Daoy (cell line): ENCODE results near the gene GPRC5C. TPM values are rescaled to one million over a fixed set of nuclear protein-coding genes. Genes with fewer than 3 reads are reported as not detected.
"Not testable (repeated sequence)": the region's sequence is repeated elsewhere in the genome, so short reads cannot be mapped to it uniquely, and the experiment has no call there.

Source experiments
- DNase-seq: peaks from one replicate; pipeline ENCODE4 v3.0.0-alpha.2; 2015; ENCODE audit warnings: low read depth
- total RNA-seq: library from RNA; depleted of rRNA; stranded (reverse); fragments of >200 nt; shearing (Covaris generic); gene quantifications from 2 replicates; pipeline ENCODE4 v1.2.3, GENCODE V29; 2014; rRNA removed

Gene GPRC5C
- total RNA-seq, 1 experiment from 2014 or later: 39.3 TPM

DNA sequence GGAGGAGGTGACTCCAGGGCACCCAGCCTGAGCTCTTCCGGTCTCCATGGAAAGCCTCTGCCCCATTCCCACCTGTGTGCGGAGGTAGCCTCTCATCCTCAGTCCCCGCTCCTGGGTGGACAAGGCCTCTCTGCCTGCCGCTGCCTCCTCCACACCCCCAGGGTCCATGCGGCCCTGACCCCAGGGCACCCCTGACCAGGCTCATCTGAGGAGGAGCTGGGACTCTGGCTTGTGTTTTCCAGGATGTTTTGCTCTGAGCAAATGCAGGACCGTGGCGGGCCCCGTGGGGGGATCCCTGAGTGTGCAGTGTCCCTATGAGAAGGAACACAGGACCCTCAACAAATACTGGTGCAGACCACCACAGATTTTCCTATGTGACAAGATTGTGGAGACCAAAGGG lies 41.4 kb downstream of the GPRC5C start:
- DNase-seq: no peak

DNA sequence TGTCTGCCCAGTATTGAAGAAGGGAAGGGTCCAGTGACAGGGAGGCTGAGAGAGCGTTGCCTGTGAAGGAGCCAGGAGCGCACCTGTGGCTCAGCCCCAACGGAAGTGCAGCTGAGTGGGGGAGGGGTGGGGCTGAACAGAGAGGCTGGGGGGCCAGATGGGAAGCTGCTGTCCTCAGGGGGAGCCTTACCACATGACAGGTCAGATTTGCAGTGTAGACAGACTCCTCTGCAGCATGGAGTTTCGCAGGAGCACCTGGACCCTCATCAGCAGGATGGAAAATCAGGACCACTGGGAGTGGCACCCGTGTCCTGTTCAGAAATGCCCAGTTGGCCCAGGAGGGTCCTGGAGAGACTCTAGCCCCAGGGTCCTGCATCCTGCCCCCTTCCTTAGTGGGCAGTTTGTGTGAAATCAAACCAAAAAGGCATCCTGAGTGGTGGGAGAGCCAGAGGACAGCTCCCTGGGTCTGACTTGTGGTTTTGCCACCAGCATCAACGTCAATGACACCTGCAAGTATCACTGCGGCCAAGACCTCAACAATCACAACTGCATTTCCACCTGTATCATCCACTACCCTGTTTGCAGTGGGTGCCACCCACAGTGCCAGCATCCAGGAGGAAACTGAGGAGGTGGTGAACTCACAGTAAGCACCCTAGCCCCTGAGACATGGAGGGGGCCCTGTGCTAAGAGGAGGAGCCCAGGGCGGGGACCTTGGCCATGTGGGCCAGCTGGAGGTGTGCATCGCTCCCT lies 42.3 kb downstream of the GPRC5C start:
- DNase-seq: no peak

DNA sequence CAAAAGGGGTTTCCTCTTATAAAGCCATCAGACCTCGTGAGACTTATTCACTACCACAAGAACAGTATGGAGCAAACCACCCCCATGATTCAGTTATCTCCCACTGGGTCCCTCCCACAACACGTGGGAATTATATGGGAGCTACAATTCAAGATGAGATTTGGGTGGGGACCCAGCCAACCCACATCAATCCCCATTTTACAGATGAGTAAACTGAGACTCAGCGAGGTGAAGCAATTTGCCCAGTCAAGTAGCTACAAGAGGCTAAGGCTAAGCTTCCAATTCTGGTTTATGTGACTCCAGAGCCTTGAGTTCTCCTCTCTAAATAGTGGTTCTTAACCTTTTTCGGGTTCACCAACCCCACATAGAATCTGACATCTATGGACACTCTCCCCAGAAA lies 43.3 kb downstream of the GPRC5C start:
- no peak for DNase-seq

DNA sequence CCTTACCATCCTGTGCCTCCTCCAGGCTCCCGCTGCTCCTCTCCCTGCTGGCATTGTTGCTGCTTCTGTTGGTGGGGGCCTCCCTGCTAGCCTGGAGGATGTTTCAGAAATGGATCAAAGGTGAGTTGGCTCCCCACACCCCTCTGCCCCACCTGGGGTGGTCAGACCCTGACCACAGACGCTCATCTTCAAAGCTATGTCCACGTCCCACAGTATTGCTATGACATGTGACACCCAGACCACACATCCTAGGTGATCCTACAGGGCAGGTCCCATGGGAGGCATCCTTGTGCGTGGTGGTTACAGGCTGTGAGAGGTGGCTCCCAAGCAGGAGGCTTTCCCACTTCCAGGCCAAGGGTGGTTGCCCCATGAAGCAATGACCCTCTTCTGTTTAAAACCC lies 45.5 kb downstream of the GPRC5C start:
- DNase-seq: no peak

DNA sequence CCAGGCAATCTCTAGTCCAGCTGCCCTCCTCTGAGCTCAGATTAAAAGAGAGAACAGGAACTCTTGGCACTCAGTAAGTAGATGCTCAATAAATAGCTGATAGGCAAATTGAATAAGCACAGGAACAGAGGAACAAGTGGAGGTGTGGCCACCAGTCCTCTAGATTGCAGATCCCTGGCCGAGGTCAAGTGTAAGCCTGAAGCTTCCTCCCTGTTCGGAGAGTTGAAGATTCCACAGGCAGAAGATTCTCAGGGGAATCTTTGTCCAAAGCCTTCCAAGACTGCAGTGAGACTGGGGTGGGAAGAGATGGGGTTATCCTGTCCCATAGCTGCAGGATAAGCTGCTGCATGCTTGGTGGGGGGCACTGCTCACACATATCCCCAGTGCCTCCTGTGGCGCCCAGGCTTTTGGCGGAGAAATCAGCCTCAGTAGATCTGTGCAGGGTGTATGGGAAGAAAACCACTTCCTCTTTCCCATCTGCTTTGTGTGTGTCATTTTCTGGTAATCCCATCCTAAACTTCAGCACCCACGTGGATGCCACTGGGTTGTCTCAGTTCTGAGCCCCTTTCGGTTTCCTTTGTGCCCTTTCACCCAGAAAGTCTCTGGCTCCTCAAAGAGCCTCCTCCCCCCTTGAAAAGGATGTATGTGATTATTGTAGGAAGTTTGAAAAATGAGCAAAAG lies 46.7 kb downstream of the GPRC5C start:
- peak; percentile 43 for DNase-seq

DNA sequence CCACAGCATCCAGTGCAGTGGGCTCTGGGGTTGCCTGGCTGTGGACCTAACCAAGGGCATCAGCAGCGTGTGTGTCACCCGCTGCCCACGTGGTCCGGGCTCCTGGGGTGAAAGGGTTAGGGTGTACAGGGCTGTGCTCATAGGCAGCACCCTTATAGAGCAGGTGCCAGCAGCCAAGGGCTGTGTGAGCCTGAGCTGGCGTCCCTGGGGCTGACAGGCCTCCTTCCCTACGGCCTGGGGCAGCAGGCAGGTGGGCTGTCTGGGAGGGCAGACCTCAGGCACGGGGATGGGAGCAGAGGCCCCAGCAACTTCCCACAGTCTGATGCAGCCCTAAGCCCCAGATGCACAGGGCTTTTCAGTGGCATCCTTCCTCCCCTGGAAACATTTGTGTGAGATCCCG lies 48.4 kb downstream of the GPRC5C start:
- no peak for DNase-seq

DNA sequence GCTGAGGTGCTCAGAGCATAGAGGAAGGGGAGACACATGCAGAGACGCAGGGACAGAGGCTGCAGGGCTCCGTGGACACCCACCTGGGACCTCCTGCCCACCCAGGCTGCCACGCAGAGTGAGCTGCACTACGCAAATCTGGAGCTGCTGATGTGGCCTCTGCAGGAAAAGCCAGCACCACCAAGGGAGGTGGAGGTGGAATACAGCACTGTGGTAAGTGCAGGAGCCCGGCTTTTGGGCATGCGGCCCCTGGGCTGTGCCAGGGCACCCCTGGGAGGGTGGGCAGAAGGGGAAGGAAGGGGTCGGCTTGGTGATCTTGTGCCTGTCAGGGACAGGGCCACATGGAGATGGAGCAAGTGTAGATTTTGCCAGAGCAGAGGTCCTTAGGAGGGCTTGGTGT lies 49.7 kb downstream of the GPRC5C start:
- no peak for DNase-seq

DNA sequence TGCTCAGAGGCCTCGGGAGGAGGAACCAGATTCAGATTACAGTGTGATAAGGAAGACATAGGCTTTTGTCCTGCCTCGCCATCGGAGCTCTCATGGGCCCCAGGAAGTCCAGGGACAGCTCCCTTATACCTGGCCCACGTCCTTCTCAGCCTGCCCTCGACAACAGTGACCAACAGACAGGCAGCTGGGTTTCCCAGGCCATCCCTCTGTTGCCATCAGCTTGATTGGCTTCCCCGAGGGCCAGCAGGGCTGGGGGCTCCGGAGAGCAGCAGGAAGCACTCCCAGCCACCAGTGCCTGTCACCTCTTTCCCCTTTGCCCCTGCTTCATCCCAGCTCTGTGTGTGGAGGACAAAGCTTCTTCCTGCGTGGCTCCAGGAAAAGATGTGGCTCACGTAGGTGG lies 52.2 kb downstream of the GPRC5C start:
- no peak for DNase-seq

DNA sequence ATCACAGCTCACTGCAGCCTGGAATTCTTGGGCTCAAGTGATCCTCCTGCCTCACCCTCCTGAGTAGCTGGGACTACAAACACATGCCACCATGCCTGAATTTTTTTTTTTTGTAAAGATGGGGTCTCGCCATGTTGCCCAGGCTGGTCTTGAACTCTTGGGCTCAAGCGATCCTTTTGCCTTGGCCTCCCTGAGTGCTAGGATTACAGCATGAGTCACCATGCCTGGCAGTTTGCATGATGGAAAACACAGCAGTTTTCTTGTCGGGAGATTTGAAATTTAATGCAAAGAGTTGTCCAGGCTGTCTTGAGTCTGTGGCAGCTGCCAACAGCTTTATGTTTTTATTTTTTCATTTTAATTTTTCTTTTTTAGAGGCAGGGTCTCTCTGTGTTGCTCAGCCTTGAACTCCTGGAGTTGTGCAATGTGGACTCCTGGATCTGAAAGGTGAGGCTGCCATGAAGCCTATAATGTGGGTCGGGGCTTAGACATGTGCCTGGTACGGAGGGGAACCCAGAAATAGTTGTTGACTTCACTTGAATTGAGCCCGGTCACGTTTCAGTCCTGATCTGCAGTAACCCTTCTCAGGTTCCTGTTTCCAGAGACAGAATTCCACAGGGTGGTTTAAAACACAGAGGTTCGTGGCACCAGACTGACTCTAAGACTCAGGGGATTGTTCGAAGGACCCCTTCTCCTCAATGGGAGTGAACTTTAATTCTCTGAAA lies 53.3 kb downstream of the GPRC5C start:
- no peak for DNase-seq

DNA sequence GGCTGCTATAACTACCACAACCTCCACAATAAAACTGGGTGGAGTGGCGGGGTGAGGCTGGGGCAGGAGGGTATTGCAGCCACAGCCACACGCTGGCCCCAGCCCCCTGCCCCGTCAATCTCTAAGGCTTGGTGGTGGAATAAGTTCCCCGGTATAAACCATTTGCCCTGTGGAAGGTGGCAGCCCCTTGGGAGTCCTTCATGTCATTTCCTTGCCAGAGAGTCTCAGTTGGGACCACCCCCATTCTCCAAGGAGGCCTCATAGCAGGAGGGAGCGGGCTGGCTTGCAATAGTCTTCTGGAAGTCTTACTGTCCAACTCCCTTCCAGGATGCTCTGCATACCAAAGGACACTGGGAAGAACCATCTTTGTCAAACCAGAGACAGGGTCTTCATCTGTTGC lies 54.0 kb downstream of the GPRC5C start:
- no peak for DNase-seq

DNA sequence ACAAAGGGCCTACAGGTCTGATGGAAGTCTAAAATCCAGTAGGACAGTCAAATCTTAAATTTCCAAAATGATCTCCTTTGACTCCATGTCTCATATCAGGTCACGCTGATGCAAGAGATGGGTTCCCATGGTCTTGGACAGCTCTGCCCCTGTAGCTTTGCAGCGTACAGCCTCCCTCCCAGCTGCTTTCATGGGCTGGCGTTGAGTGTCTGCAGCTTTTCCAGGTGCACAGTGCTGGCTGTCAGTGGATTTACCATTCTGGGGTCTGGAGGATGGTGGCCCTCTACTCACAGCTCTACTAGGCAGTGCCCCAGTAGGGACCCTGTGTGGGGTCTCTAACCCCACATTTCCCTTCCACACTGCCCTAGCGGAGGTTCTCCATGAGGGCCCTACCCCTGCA lies 56.4 kb downstream of the GPRC5C start:
- DNase-seq: not testable (repeated sequence)

DNA sequence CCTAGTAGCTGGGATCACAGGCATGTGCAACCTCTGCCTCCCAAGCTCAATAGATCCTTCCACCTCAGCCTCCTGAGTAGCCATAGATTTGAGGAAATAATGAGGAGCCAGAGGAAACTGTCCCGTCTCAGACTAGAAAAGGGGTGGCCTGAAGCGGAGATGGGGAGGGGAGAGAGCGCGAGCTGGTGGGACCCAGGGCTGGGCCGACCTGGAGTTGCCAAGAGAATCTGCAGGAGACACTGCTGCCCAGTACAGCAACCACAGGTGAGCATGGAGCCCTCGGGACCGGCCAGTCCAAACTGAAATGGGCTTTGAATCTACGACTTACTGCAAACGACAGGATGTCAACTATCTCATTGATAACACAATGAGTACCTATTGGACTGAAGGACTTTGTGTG lies 58.8 kb downstream of the GPRC5C start:
- no peak for DNase-seq

DNA sequence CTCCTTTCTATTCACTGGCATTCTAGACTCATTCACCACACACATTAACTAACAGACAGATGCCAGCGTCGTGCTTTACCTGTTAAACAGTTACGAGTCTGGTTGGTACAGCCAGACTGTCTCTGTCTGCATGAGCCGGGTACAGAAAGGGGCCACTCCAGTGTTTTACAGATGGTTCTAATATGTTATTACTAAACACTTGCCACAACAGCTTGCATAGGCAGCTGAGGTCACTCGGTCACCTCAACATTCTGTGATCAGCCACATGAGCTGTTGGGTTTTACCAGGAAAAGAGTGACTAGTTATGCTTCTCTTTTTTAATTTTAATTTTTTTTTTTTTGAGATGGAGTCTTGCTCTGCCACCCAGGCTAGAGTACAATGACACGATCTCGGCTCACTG lies 59.7 kb downstream of the GPRC5C start:
- DNase-seq: no peak

DNA sequence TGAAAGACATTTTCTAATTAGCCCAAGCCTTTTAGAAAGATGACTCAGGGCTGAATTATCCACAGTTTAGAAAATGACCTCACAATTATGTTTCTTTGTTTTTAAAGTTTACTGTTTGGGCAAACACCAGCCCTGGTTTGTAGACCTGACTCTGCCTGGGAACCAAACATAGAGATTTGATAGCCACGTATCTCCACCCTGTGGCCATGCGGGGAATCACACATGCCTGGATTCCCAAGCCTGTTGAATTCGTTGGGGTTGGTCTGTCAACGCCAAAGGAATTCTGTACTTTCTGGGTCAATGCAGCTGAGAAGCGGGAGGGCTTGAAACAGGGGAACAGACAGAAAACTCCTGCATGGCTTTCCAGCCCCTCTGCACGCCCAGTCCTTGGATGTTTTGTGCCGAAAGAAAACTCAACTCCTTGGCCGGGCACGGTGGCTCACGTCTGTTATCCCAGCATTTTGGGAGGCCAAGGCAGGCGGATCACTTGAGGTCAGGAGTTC lies 61.5 kb downstream of the GPRC5C start:
- peak; percentile 73 for DNase-seq

Other genes starting within 250 kb of the GPRC5C start
- gene RPL38, start 228.4 kb upstream of the GPRC5C start, total RNA-seq: 653 and 1,148 TPM in 2 replicates
- 2.9 and 17.6 TPM in 2 replicates for gene TTYH2, start 218.5 kb upstream of the GPRC5C start, total RNA-seq
- gene DNAI2, start 157.9 kb upstream of the GPRC5C start, total RNA-seq: not detected in 2 replicates
- 0.12 TPM in 1 of 2 replicates, not detected in the other for gene KIF19, start 105.9 kb upstream of the GPRC5C start, total RNA-seq
- gene BTBD17, start 70.2 kb upstream of the GPRC5C start, total RNA-seq: not detected in 2 replicates
- not detected in 2 replicates for gene GPR142, start 64.6 kb upstream of the GPRC5C start, total RNA-seq
- gene CD300A, start 34.5 kb downstream of the GPRC5C start, total RNA-seq: not detected in 2 replicates
- gene CD300LB, start 99.4 kb downstream of the GPRC5C start, total RNA-seq: not detected in 2 replicates
- gene CD300C, start 114.0 kb downstream of the GPRC5C start, total RNA-seq: 1.2 TPM in 1 of 2 replicates, not detected in the other
- not detected in 2 replicates for gene CD300H, start 135.4 kb downstream of the GPRC5C start, total RNA-seq
- not detected in 2 replicates for gene CD300LD, start 160.2 kb downstream of the GPRC5C start, total RNA-seq
- not detected in 2 replicates for gene CD300E, start 191.7 kb downstream of the GPRC5C start, total RNA-seq